ENCODE results near the gene NDUFB5. TPM values are rescaled to one million over a fixed set of nuclear protein-coding genes. Genes with fewer than 3 reads are reported as not detected.

The NDUFB5 gene
- total RNA-seq, 1 donor from 2014 or later = 77.7 TPM

GRCh38 chr3:179655236-179655635 is 50.6 kb downstream of the NDUFB5 start:
- Mint-ChIP-seq H3K27ac (ENCODE audit: unreplicated experiment) (peak overlapping the region; percentile 1), H3K36me3 (ENCODE audit: unreplicated experiment) (no peaks in the 10 kb centered on the region), H3K4me3 (ENCODE audit: unreplicated experiment) (peak overlapping the region; percentile 98), H3K9me3 (ENCODE audit: unreplicated experiment) (peaks cover 26% of the 10 kb centered on the region), H3K4me1 (ENCODE audit: low read depth, unreplicated experiment) (peaks cover 43% of the 10 kb centered on the region), H3K27me3 (ENCODE audit: unreplicated experiment) (peaks cover 13% of the 10 kb centered on the region)
- no peak for DNase-seq
- TF ChIP-seq CTCF (IDR thresholded peaks at IDR 0.05; ENCODE audit: partially characterized antibody, unreplicated experiment) = no peak

GRCh38 chr3:179658606-179659005 is 54.0 kb downstream of the NDUFB5 start:
- Mint-ChIP-seq H3K9me3 (ENCODE audit: unreplicated experiment) (peaks cover 22% of the 10 kb centered on the region), H3K4me3 (ENCODE audit: unreplicated experiment) (no peak overlapping the region), H3K4me1 (ENCODE audit: low read depth, unreplicated experiment) (peaks cover 65% of the 10 kb centered on the region), H3K36me3 (ENCODE audit: unreplicated experiment) (no peaks in the 10 kb centered on the region), H3K27ac (ENCODE audit: unreplicated experiment) (peak overlapping the region; percentile 59), H3K27me3 (ENCODE audit: unreplicated experiment) (peaks cover 4% of the 10 kb centered on the region)
- no peak for DNase-seq
- no peak for TF ChIP-seq CTCF (IDR thresholded peaks at IDR 0.05; ENCODE audit: partially characterized antibody, unreplicated experiment)

- Mint-ChIP-seq H3K4me3 (ENCODE audit: unreplicated experiment) (peak overlapping the region; percentile 60), H3K27ac (ENCODE audit: unreplicated experiment) (peak overlapping the region; percentile 25), H3K27me3 (ENCODE audit: unreplicated experiment) (peaks cover 4% of the 10 kb centered on the region), H3K4me1 (ENCODE audit: low read depth, unreplicated experiment) (peaks cover 71% of the 10 kb centered on the region), H3K9me3 (ENCODE audit: unreplicated experiment) (peaks cover 18% of the 10 kb centered on the region), H3K36me3 (ENCODE audit: unreplicated experiment) (no peaks in the 10 kb centered on the region)
- TF ChIP-seq CTCF (IDR thresholded peaks at IDR 0.05; ENCODE audit: partially characterized antibody, unreplicated experiment) = no peak
- no peak for DNase-seq
These were observed 56.3 kb downstream of the NDUFB5 start for GRCh38 chr3:179660872-179661271.

GRCh38 chr3:179661777-179662176 is 57.2 kb downstream of the NDUFB5 start:
- peak; percentile 29 for DNase-seq
- Mint-ChIP-seq H3K9me3 (ENCODE audit: unreplicated experiment) (peaks cover 18% of the 10 kb centered on the region), H3K4me1 (ENCODE audit: low read depth, unreplicated experiment) (peaks cover 69% of the 10 kb centered on the region), H3K27ac (ENCODE audit: unreplicated experiment) (peak overlapping the region; percentile 88), H3K4me3 (ENCODE audit: unreplicated experiment) (peak overlapping the region; percentile 47), H3K36me3 (ENCODE audit: unreplicated experiment) (no peaks in the 10 kb centered on the region), H3K27me3 (ENCODE audit: unreplicated experiment) (peaks cover 5% of the 10 kb centered on the region)
- no peak for TF ChIP-seq CTCF (IDR thresholded peaks at IDR 0.05; ENCODE audit: partially characterized antibody, unreplicated experiment)

GRCh38 chr3:179663093-179663492 is 58.5 kb downstream of the NDUFB5 start:
- peaks cover 5% of the 10 kb centered on the region for H3K27me3 Mint-ChIP-seq (ENCODE audit: unreplicated experiment)
- no peak for TF ChIP-seq CTCF (IDR thresholded peaks at IDR 0.05; ENCODE audit: partially characterized antibody, unreplicated experiment)
- peaks cover 16% of the 10 kb centered on the region for H3K9me3 Mint-ChIP-seq (ENCODE audit: unreplicated experiment)
- no peaks in the 10 kb centered on the region for H3K36me3 Mint-ChIP-seq (ENCODE audit: unreplicated experiment)
- DNase-seq = no peak
- peaks cover 75% of the 10 kb centered on the region for H3K4me1 Mint-ChIP-seq (ENCODE audit: low read depth, unreplicated experiment)
- peak overlapping the region; percentile 27 for H3K4me3 Mint-ChIP-seq (ENCODE audit: unreplicated experiment)
- peak overlapping the region; percentile 21 for H3K27ac Mint-ChIP-seq (ENCODE audit: unreplicated experiment)
